ENCODE measurements around the gene CIB2.
A peak's percentile ranks its signal among the peaks of the same experiment; 100 is the strongest.

DNA sequence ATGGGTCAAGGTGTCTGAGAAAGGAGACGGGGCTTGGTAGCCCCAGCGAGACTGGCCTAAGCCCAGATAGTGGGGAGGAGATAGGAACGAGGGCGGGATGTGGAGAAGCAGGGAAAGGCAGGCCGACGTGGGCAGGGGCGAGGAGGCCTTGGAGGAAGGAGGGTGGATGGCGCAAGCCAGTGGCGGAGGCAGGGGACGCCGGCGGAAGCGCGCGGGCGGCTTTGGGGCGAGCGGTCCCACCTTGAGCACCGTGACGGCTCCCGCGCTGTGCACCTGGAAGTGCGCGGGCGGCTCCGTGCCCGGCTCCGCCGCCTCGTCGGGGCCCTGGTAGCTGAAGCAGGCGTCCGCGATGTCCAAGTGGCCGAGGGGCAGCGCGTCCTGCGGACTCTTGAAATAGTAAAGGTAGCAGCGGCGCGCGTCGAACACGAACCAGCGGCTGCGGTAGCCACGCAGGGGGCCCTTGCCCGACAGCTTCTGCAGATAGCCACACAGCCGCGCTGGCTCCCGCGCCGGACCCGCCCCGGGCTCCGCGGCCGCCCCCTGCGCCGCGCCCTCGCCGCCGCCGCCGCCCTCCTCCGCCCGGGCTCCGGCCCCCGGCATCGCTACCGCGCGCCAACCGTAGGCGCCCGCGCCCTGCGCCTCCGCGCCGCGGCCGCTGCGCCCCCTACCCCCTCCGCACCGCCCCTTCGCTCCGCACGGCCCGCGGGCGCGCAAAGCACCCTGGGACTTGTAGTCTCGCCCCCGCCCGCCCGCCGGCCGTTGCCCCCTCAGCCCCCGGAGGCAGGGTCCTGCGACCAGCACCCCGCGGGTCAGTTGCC lies 54.0 kb downstream of the CIB2 start, which contains the start of gene TBC1D2B:
- TF ChIP-seq, protein P1, sequence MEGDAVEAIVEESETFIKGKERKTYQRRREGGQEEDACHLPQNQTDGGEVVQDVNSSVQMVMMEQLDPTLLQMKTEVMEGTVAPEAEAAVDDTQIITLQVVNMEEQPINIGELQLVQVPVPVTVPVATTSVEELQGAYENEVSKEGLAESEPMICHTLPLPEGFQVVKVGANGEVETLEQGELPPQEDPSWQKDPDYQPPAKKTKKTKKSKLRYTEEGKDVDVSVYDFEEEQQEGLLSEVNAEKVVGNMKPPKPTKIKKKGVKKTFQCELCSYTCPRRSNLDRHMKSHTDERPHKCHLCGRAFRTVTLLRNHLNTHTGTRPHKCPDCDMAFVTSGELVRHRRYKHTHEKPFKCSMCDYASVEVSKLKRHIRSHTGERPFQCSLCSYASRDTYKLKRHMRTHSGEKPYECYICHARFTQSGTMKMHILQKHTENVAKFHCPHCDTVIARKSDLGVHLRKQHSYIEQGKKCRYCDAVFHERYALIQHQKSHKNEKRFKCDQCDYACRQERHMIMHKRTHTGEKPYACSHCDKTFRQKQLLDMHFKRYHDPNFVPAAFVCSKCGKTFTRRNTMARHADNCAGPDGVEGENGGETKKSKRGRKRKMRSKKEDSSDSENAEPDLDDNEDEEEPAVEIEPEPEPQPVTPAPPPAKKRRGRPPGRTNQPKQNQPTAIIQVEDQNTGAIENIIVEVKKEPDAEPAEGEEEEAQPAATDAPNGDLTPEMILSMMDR (IDR thresholded peaks at IDR 0.05): peak; percentile 12
- TF ChIP-seq EZH2 (IDR thresholded peaks at IDR 0.05; ENCODE audit: borderline replicate concordance, insufficient read depth, low read depth, low read length, poor library complexity, severe bottlenecking): no peak
